DMS 273 (cell line): ENCODE results near the gene HIGD1B.

ENCODE experiments used
- DNase-seq: peaks from one replicate; lab custom pipeline; 2025; ENCODE audit not compliant: unreplicated experiment; lab: John Stamatoyannopoulos, UW

Gene HIGD1B

GRCh38 chr17:44877121-44877520 is 29.4 kb downstream of the HIGD1B start:
- no peak for DNase-seq

GRCh38 chr17:44878627-44879221 is 31.0 kb downstream of the HIGD1B start:
- DNase-seq: peak; percentile 71

- DNase-seq: no peak
Observed at GRCh38 chr17:44879376-44879775, 31.7 kb downstream of the HIGD1B start.

GRCh38 chr17:44880062-44880461 is 32.4 kb downstream of the HIGD1B start:
- no peak for DNase-seq

- no peak for DNase-seq
Observed at GRCh38 chr17:44881145-44881544, 33.5 kb downstream of the HIGD1B start.

- DNase-seq: no peak
Observed at GRCh38 chr17:44884941-44885340, 37.3 kb downstream of the HIGD1B start.

GRCh38 chr17:44887016-44887415 is 39.3 kb downstream of the HIGD1B start:
- DNase-seq: no peak

GRCh38 chr17:44887971-44888954 is 40.6 kb downstream of the HIGD1B start:
- DNase-seq: no peak

GRCh38 chr17:44889003-44889402 is 41.3 kb downstream of the HIGD1B start:
- DNase-seq: no peak

GRCh38 chr17:44892250-44892649 is 44.6 kb downstream of the HIGD1B start:
- no peak for DNase-seq

- DNase-seq: no peak
Observed at GRCh38 chr17:44894642-44895041, 47.0 kb downstream of the HIGD1B start.

GRCh38 chr17:44898768-44899073 is 51.0 kb downstream of the HIGD1B start:
- peak; percentile 80 for DNase-seq

- peak; percentile 96 for DNase-seq
Observed at GRCh38 chr17:44899074-44899782, 51.5 kb downstream of the HIGD1B start, which contains the start of gene EFTUD2. Gene EFTUD2, minus strand, starts transcription at chr17:44899445. Its CDS starts 4,924 bp downstream, at chr17:44894521.
